Suprapubic skin (tissue), 4 donors: ENCODE measurements around the gene RAB23. TPM values are rescaled to one million over a fixed set of nuclear protein-coding genes. Genes with fewer than 3 reads are reported as not detected.

ENCODE experiments used
- DNase-seq, 2 donors: peaks; one replicate each; pipeline ENCODE4 v3.0.0-alpha.2; 2019; ENCODE audit warnings: low spot score in 2 of 2
- H3K27ac ChIP-seq: fragments of 200-600 bp; sonication (generic); one replicate; pipeline ENCODE4 v1.5.1; 2019
- H3K27me3 ChIP-seq: fragments of 200-600 bp; sonication (generic); one replicate; pipeline ENCODE4 v1.5.1; 2019
- H3K36me3 ChIP-seq: fragments of 200-600 bp; sonication (generic); one replicate; pipeline ENCODE4 v1.5.1; 2019
- H3K4me1 ChIP-seq: fragments of 200-600 bp; sonication (generic); one replicate; pipeline ENCODE4 v1.5.1; 2019
- H3K4me3 ChIP-seq: fragments of 200-600 bp; sonication (generic); one replicate; pipeline ENCODE4 v1.5.1; 2019; ENCODE audit warnings: mild to moderate bottlenecking
- H3K9me3 ChIP-seq: fragments of 200-600 bp; sonication (generic); one replicate; pipeline ENCODE4 v1.5.1; 2019
- CTCF ChIP-seq, 2 donors: fragments of 200-600 bp in 1 of 2; fragments of 450-650 bp in 1 of 2; sonication (generic) in 1 of 2; IDR thresholded peaks; one replicate each; pipeline ENCODE4 v1.5.1; 2016 to 2019; ENCODE audit warnings: antibody characterized with exemption in 2 of 2, mild to moderate bottlenecking in 1 of 2, moderate library complexity in 1 of 2
- EP300 ChIP-seq: sonication (generic); formaldehyde crosslinking; IDR thresholded peaks from one replicate; pipeline ENCODE4 v1.6.1; 2017; ENCODE audit warnings: antibody characterized with exemption
- POLR2A ChIP-seq, 2 donors: fragments of 450-650 bp; IDR thresholded peaks; one replicate each; pipeline ENCODE4 v1.6.1; 2017; ENCODE audit warnings: antibody characterized with exemption in 2 of 2, mild to moderate bottlenecking in 2 of 2, moderate library complexity in 2 of 2
- POLR2AphosphoS5 ChIP-seq, 3 donors: sonication (generic); formaldehyde crosslinking; IDR thresholded peaks; one replicate each; pipeline ENCODE4 v1.6.1; 2017; ENCODE audit warnings: antibody characterized with exemption in 3 of 3
- WGBS: methylation state at CpG from one replicate; pipeline ENCODE4 v1.1.5; 2018; 5-methylcytosine and 5-hydroxymethylcytosine counted together
- total RNA-seq, 4 donors: library from RNA; depleted of rRNA; stranded (reverse); fragments of >200 nt; gene quantifications; one replicate each; pipeline ENCODE4 v1.1.0, GENCODE V29; 2016

Gene RAB23
- total RNA-seq, 4 donors from 2014 or later: 4.9 to 8.3 (median 5.9) TPM

- H3K9me3 ChIP-seq: no peaks in the 10 kb centered on the region
- H3K4me3 ChIP-seq: no peak overlapping the region
- no peaks in the 10 kb centered on the region for H3K27me3 ChIP-seq
- peaks cover 4% of the 10 kb centered on the region for H3K4me1 ChIP-seq
- H3K36me3 ChIP-seq: no peaks in the 10 kb centered on the region
- TF ChIP-seq EP300 (no peak), POLR2A (IDR thresholded peaks at IDR 0.05) (no peak), CTCF (IDR thresholded peaks at IDR 0.05) (no peak), POLR2AphosphoS5 (IDR thresholded peaks at IDR 0.05) (no peak)
- WGBS: 89% methylated on average over 1 of the region's 1 CpG
- H3K27ac ChIP-seq: no peak overlapping the region
- DNase-seq: no peak
Observed at GRCh38 chr6:57256541-57256940, 34.4 kb upstream of the RAB23 start.

- 78% methylated on average over 4 of the region's 4 CpGs for WGBS
- Histone ChIP-seq H3K9me3 (no peaks in the 10 kb centered on the region), H3K4me1 (peaks cover 4% of the 10 kb centered on the region), H3K27me3 (no peaks in the 10 kb centered on the region), H3K4me3 (no peak overlapping the region), H3K36me3 (no peaks in the 10 kb centered on the region), H3K27ac (no peak overlapping the region)
- TF ChIP-seq POLR2AphosphoS5 (IDR thresholded peaks at IDR 0.05) (no peak), EP300 (no peak), POLR2A (IDR thresholded peaks at IDR 0.05) (no peak), CTCF (IDR thresholded peaks at IDR 0.05) (no peak)
- no peak for DNase-seq
Observed at GRCh38 chr6:57255451-57256169, 33.5 kb upstream of the RAB23 start.

GRCh38 chr6:57254055-57254717 lies 32.1 kb upstream of the RAB23 start:
- 86% methylated on average over 4 of the region's 4 CpGs for WGBS
- H3K36me3 ChIP-seq: no peaks in the 10 kb centered on the region
- peaks cover 4% of the 10 kb centered on the region for H3K4me1 ChIP-seq
- no peak for DNase-seq
- no peaks in the 10 kb centered on the region for H3K27me3 ChIP-seq
- no peak for TF ChIP-seq EP300
- no peak for TF ChIP-seq CTCF (IDR thresholded peaks at IDR 0.05)
- no peak for TF ChIP-seq POLR2A (IDR thresholded peaks at IDR 0.05)
- no peak for TF ChIP-seq POLR2AphosphoS5 (IDR thresholded peaks at IDR 0.05)
- H3K4me3 ChIP-seq: no peak overlapping the region
- H3K9me3 ChIP-seq: no peaks in the 10 kb centered on the region
- H3K27ac ChIP-seq: no peak overlapping the region

- H3K27me3 ChIP-seq: no peaks in the 10 kb centered on the region
- no peak overlapping the region for H3K4me3 ChIP-seq
- no peak overlapping the region for H3K27ac ChIP-seq
- TF ChIP-seq POLR2AphosphoS5 (IDR thresholded peaks at IDR 0.05) (no peak), POLR2A (IDR thresholded peaks at IDR 0.05) (no peak), EP300 (no peak), CTCF (IDR thresholded peaks at IDR 0.05) (no peak)
- no peaks in the 10 kb centered on the region for H3K9me3 ChIP-seq
- 36% methylated on average over 1 of the region's 1 CpG for WGBS
- peaks cover 4% of the 10 kb centered on the region for H3K4me1 ChIP-seq
- no peaks in the 10 kb centered on the region for H3K36me3 ChIP-seq
- DNase-seq: no peak
Observed at GRCh38 chr6:57252975-57253374, 30.9 kb upstream of the RAB23 start.

GRCh38 chr6:57252137-57252536 lies 30.0 kb upstream of the RAB23 start:
- Histone ChIP-seq H3K36me3 (no peaks in the 10 kb centered on the region), H3K9me3 (no peaks in the 10 kb centered on the region), H3K4me3 (no peak overlapping the region), H3K4me1 (no peaks in the 10 kb centered on the region), H3K27me3 (no peaks in the 10 kb centered on the region), H3K27ac (no peak overlapping the region)
- WGBS: 96% methylated on average over 9 of the region's 9 CpGs
- TF ChIP-seq EP300 (no peak), POLR2A (IDR thresholded peaks at IDR 0.05) (no peak), CTCF (IDR thresholded peaks at IDR 0.05) (no peak), POLR2AphosphoS5 (IDR thresholded peaks at IDR 0.05) (no peak)
- DNase-seq: no peak
